Activated CD4-positive, alpha-beta T cell treated with anti-CD3 and anti-CD28 coated beads for 36 hours (primary cell): Measurements from ENCODE around the gene PRXL2C. TPM values are rescaled to one million over a fixed set of nuclear protein-coding genes. Genes with fewer than 3 reads are reported as not detected.
"Not testable (repeated sequence)": the region's sequence is repeated elsewhere in the genome, so short reads cannot be mapped to it uniquely, and the experiment has no call there.

ENCODE experiments used
- ATAC-seq: fragments of 200-7000 bp; cut with Tn5 transposase; one replicate; pipeline ENCODE4 v1.10.0; 2021; ENCODE audit warnings: mild to moderate bottlenecking, moderate library complexity
- CTCF ChIA-PET: fragments of 350-600 bp; sonication (Branson Sonifier 250); formaldehyde crosslinking; loops from one replicate; lab custom pipeline; 2021; ENCODE audit warnings: antibody characterized with exemption; lab: Charles Lee
- POLR2A ChIA-PET: fragments of 350-600 bp; sonication (Branson Sonifier 250); formaldehyde crosslinking; loops from one replicate; lab custom pipeline; 2021; ENCODE audit warnings: antibody characterized with exemption, inconsistent platforms; lab: Charles Lee
- DNase-seq: peaks from one replicate; pipeline ENCODE4 v3.0.0-alpha.2; 2020
- H3K27ac Mint-ChIP-seq: one replicate; pipeline ENCODE4 v1.8.0; 2021; ENCODE audit warnings: mixed read lengths
- H3K27me3 Mint-ChIP-seq: one replicate; pipeline ENCODE4 v1.8.0; 2021; ENCODE audit warnings: mixed read lengths
- H3K36me3 Mint-ChIP-seq: one replicate; pipeline ENCODE4 v1.8.0; 2021; ENCODE audit warnings: low read depth, mixed read lengths
- H3K4me1 Mint-ChIP-seq: one replicate; pipeline ENCODE4 v1.8.0; 2021; ENCODE audit warnings: mixed read lengths
- H3K4me3 Mint-ChIP-seq: one replicate; pipeline ENCODE4 v1.8.0; 2021; ENCODE audit warnings: mild to moderate bottlenecking, moderate library complexity, mixed read lengths
- H3K9me3 Mint-ChIP-seq: one replicate; pipeline ENCODE4 v1.8.0; 2021; ENCODE audit warnings: low read depth, mixed read lengths
- intact Hi-C, 2 experiments: fragments of 100-400 bp; cut with DNase I in 1 of 2; cut with micrococcal nuclease in 1 of 2; formaldehyde crosslinking; loops; one replicate each; pipeline versions ENCODE4 v1.14.2 to v1.15.1; 2022 to 2024; cut with DNase I, micrococcal nuclease
- total RNA-seq, 2 experiments: library from RNA; stranded (reverse); gene quantifications; one replicate each; pipeline ENCODE4 v1.2.3, GENCODE V29; 2021

Gene PRXL2C
- 1 to 10 TPM; 5.5 to 7.5 TPM for total RNA-seq

DNA sequence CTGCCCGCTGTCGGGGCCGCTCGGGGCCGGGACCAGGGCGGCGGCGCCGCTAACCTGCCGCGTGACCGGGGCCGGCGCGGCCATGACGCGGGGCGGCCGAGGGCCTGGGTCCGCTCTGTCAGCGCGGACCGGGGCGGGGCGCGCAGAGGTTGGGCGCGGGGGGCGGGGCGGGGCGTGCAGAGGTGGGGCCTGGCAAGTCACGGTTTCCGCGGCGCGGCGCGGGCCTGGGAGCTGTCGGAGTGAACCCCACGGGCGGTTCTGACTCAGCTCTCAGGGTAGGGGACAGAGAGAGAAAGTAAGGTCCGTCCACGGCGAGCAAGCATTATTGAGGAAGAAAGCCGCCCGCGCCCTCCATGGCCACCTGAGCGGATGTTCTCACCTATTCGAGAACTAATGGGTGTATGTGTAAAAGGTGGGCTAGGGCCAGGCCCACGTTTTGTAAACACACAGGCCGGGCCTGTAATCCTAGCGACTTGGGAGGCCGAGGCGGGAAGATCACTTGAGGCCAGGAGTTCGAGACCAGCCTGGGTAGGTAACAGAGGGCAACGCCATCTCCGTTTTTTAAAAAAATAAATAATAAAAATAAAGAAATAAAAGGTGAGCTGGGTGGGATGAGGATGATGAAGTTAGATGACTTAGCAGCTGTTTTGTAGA is at the start of gene PRXL2C:
PRXL2C (minus strand) TSS at position 120 of the 654 bp plus-strand sequence; CDS start at position 84, 36 bp downstream.
- ATAC-seq (peak; percentile 80), DNase-seq (peak; percentile 91)
- no peaks in the 10 kb centered on the region for H3K9me3 Mint-ChIP-seq
- POLR2A ChIA-PET = no interaction called here
- CTCF ChIA-PET = interaction anchor here (0.6 to 2.9 kb wide), 5 partner anchors 12 to 214 kb away, joined by 3 to 14 read pairs (median 3); no protein-coding TSS in a partner anchor
- no peaks in the 10 kb centered on the region for H3K27me3 Mint-ChIP-seq
- H3K27ac Mint-ChIP-seq = peak within 1 kb of the TSS; percentile 83
- peaks cover 15% of the 10 kb centered on the region for H3K4me1 Mint-ChIP-seq
- peak within 1 kb of the TSS; percentile 83 for H3K4me3 Mint-ChIP-seq
- intact Hi-C loops = loop anchor here (1.0 to 10.0 kb wide), 6 partner anchors 31 to 977 kb away; partner anchors contain the start of genes ZNF367 (in 2 of the 2), CDC14B (in 1 of the 2), NCBP1 (in 1 of the 2) and TSTD2 (in 1 of the 2)
- H3K36me3 Mint-ChIP-seq = peaks cover 4% of the 10 kb centered on the region

DNA sequence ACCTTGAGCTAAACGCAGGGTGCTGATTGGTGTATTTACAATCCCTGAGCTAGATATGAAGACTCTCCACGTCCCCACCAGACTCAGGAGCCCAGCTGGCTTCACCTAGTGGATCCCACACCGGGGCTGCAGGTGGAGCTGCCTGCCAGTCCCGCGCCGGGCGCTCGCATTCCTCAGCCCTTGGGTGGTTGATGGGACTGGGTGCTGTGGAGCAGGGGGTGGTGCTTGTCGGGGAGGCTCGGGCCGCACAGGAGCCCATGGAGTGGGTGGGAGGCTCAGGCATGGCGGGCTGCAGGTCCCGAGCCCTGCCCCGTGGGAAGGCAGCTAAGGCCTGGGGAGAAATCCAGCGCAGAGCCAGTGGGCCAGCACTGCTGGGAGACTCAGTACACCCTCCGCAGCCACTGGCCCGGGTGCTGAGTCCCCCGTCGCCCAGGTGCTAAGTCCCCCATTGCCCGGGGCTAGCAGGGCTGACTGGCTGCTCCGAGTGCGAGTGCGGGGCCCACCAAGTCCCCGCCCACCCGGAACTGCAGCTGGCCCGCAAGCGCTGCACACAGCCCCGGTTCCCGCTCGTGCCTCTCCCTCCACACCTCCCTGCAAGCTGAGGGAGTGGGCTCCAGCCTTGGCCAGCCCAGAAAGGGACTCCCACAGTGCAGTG is 45.7 kb upstream of the PRXL2C start:
- H3K4me1 Mint-ChIP-seq, DNase-seq, POLR2A ChIA-PET, H3K36me3 Mint-ChIP-seq, H3K27me3 Mint-ChIP-seq, ATAC-seq, H3K27ac Mint-ChIP-seq, intact Hi-C loops, H3K4me3 Mint-ChIP-seq: not testable (repeated sequence)
- CTCF ChIA-PET = interaction anchor here (0.8 kb wide), 1 partner anchor 177 kb away, joined by 3 read pairs; no protein-coding TSS in a partner anchor
- H3K9me3 Mint-ChIP-seq = peaks cover 18% of the 10 kb centered on the region

DNA sequence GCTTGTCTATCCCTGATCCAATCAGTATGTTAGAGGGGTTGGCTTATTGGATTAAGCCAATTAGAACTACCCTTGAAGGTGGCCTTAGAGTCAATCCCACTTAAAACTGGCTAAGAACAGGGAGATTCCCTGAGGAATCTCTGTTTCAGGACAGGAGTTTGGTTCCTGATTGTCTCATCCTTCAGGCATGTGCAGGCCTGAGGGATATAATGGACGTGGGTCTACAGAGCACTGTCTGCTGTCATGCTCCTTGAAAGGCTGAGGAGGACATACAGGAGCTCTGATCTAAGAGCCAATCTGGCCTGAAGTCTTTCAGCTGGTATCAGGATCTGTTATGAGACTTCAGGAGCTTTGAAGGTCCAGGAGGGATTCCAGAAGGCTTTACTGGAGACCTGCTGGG is 36.2 kb upstream of the PRXL2C start:
- peaks cover 7% of the 10 kb centered on the region for H3K4me1 Mint-ChIP-seq
- H3K4me3 Mint-ChIP-seq = no peak overlapping the region
- peaks cover 13% of the 10 kb centered on the region for H3K27me3 Mint-ChIP-seq
- peaks cover 2% of the 10 kb centered on the region for H3K36me3 Mint-ChIP-seq
- ChIA-PET POLR2A (no interaction called here), CTCF (no interaction called here)
- intact Hi-C loops = no loop called here
- ATAC-seq (no peak), DNase-seq (no peak)
- H3K27ac Mint-ChIP-seq = no peak overlapping the region
- H3K9me3 Mint-ChIP-seq = peaks cover 3% of the 10 kb centered on the region

- H3K4me1 Mint-ChIP-seq = peaks cover 7% of the 10 kb centered on the region
- H3K27me3 Mint-ChIP-seq = peaks cover 15% of the 10 kb centered on the region
- no peak for ATAC-seq
- POLR2A ChIA-PET = no interaction called here
- peaks cover 2% of the 10 kb centered on the region for H3K36me3 Mint-ChIP-seq
- intact Hi-C loops = no loop called here
- no peak for DNase-seq
- no peak overlapping the region for H3K27ac Mint-ChIP-seq
- H3K9me3 Mint-ChIP-seq = peaks cover 3% of the 10 kb centered on the region
- H3K4me3 Mint-ChIP-seq = no peak overlapping the region
- CTCF ChIA-PET = interaction anchor here (0.7 kb wide), 1 partner anchor 82 kb away, joined by 3 read pairs; no protein-coding TSS in a partner anchor
These were observed 33.8 kb upstream of the PRXL2C start for GRCh38 chr9:96688745-96689464.

DNA sequence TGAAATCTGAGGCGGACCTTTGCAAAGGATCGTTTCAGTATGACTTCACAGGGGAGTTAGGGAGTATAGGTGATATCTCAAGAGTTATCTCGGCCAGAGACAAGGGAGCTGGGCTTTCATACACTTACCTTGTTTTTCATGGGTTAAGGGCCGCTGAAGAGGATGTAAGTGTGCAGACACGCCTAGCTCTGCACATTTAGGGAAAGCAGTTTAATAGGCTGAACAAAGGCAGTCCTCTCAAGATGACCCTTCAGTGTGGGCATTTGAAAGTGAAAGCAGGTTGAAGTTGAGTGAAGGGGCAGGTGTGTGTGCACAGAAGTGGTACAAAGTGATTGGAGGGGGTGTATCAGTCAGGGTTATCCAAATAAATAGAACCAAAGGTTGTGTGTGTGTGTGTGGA is 33.1 kb upstream of the PRXL2C start:
- POLR2A ChIA-PET = no interaction called here

DNA sequence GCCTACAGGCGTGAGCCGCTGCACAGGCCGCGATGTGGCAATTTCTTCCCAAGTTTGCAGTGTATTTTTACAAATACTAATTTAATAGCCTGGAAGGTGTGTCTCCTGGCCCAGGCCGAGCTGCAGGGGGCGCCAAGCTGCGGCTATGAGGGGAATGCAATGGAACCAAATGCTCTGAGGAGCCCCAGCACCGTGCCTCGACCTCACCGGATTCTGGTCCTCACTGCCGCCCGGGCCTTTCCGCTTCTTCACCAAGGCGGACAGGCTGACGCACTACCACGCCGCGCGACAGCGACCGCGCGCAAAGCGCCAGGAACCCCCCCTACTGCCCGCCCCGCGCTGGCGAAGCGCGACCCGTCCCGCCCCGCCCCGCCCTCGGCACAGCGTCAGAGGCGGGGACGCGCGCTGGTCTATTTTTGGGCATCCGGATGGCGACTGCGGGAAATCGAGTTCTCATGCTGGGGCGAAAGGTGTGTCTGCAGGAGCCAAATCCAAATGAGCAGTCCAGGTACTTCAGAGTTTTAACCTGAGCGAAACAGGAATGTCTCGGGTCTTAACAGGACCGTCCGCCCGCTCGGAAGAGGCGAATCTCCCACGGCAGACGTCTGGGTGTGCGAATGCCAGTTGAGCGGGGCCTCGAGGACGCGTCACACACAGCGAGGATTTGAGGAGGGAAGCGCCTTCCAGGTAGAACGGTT is 31.7 kb upstream of the PRXL2C start:
- peaks cover 2% of the 10 kb centered on the region for H3K36me3 Mint-ChIP-seq
- peak overlapping the region; percentile 76 for H3K4me3 Mint-ChIP-seq
- CTCF ChIA-PET = interaction anchor here (1.0 to 1.7 kb wide), 4 partner anchors 32 to 245 kb away, joined by 3 to 4 read pairs (median 3); partner anchors contain the start of gene ZNF782
- H3K9me3 Mint-ChIP-seq = peaks cover 3% of the 10 kb centered on the region
- POLR2A ChIA-PET = no interaction called here
- H3K27me3 Mint-ChIP-seq = peaks cover 15% of the 10 kb centered on the region
- H3K27ac Mint-ChIP-seq = peak overlapping the region; percentile 68
- intact Hi-C loops = loop anchor here in 1 of 2 experiments (1.0 to 2.0 kb wide), 3 partner anchors 32 to 552 kb away; partner anchors contain the start of genes PRXL2C and ZNF510
- DNase-seq (peak; percentile 85), ATAC-seq (peak; percentile 97)
- H3K4me1 Mint-ChIP-seq = peaks cover 7% of the 10 kb centered on the region

More for the DNA sequence above, 33.1 kb upstream of the PRXL2C start:
- CTCF ChIA-PET = interaction anchor here (0.7 kb wide), 1 partner anchor 82 kb away, joined by 3 read pairs; no protein-coding TSS in a partner anchor
- intact Hi-C loops = no loop called here
- Mint-ChIP-seq H3K27me3 (peaks cover 15% of the 10 kb centered on the region), H3K4me3 (no peak overlapping the region), H3K9me3 (peaks cover 3% of the 10 kb centered on the region), H3K27ac (no peak overlapping the region), H3K36me3 (peaks cover 2% of the 10 kb centered on the region), H3K4me1 (peaks cover 7% of the 10 kb centered on the region)
- ATAC-seq = no peak
- no peak for DNase-seq

DNA sequence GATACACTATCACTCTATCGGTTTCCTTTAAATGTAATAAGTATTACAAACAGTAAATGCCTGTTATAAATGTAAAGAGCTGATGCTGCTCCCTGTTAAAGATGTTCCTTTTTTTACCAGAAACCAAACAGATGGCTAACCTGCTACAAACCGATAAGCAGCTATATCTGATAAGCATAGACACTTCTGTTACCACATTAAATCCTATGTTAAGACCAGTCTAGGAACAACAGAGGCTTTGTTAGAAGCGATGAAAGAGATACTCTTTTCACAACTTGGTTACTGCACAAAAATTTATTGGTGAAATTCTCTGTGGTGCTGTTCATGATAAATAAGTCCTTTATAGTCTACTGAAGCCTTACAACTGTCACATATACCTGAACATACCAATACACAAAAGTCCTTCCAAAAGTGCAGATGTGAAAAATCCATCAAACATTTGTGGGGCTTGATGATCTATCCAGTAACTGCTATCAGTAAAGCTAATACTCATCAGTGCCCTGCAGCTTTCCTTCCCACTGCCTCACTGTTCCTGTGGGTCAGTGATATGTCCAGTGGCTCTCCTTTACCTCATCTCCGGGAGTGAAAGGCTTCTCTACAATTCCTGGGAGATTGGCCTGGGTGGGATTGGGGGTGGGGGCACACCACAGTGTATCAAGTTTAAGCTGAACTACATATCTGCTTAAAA is 25.8 kb upstream of the PRXL2C start:
- no peaks in the 10 kb centered on the region for H3K9me3 Mint-ChIP-seq
- H3K27ac Mint-ChIP-seq = no peak overlapping the region
- intact Hi-C loops = no loop called here
- peaks cover 2% of the 10 kb centered on the region for H3K27me3 Mint-ChIP-seq
- H3K4me1 Mint-ChIP-seq = no peaks in the 10 kb centered on the region
- no peaks in the 10 kb centered on the region for H3K36me3 Mint-ChIP-seq
- POLR2A ChIA-PET = interaction anchor here (0.5 kb wide), 1 partner anchor 40 kb away, joined by 7 read pairs; no protein-coding TSS in a partner anchor
- H3K4me3 Mint-ChIP-seq = no peak overlapping the region
- CTCF ChIA-PET = interaction anchor here (1.0 kb wide), 1 partner anchor 247 kb away, joined by 3 read pairs; no protein-coding TSS in a partner anchor
- no peak for DNase-seq
- ATAC-seq = no peak

GRCh38 chr9:96674906-96675538 is 19.9 kb upstream of the PRXL2C start:
- Mint-ChIP-seq H3K27me3 (peaks cover 4% of the 10 kb centered on the region), H3K4me3 (no peak overlapping the region), H3K27ac (no peak overlapping the region), H3K9me3 (no peaks in the 10 kb centered on the region), H3K36me3 (no peaks in the 10 kb centered on the region), H3K4me1 (no peaks in the 10 kb centered on the region)
- ChIA-PET CTCF (interaction anchor here (0.6 to 0.8 kb wide), 2 partner anchors 9 to 11 kb away, joined by 3 to 4 read pairs; no protein-coding TSS in a partner anchor), POLR2A (no interaction called here)
- ATAC-seq (peak; percentile 36), DNase-seq (no peak)
- intact Hi-C loops = no loop called here

- POLR2A ChIA-PET = not testable (repeated sequence)
- CTCF ChIA-PET = interaction anchor here (0.6 to 0.8 kb wide), 2 partner anchors 8 to 231 kb away, joined by 3 to 4 read pairs; no protein-coding TSS in a partner anchor
These were observed 18.7 kb upstream of the PRXL2C start for GRCh38 chr9:96673786-96674185.

More at GRCh38 chr9:96673786-96674185, 18.7 kb upstream of the PRXL2C start:
- H3K36me3 Mint-ChIP-seq, intact Hi-C loops, H3K4me1 Mint-ChIP-seq, H3K27me3 Mint-ChIP-seq, H3K27ac Mint-ChIP-seq, DNase-seq, ATAC-seq, H3K9me3 Mint-ChIP-seq, H3K4me3 Mint-ChIP-seq: not testable (repeated sequence)
